T-helper 2 cell treated with Interferon-gamma antibody and Interleukin-4, amounts not matched to agents 5 μg/mL and 100 μg/mL, for 36 hours (primary cell): ENCODE measurements around the gene AKR1C4.
"Not testable (repeated sequence)": the region's sequence is repeated elsewhere in the genome, so short reads cannot be mapped to it uniquely, and the experiment has no call there.

Experiments
- DNase-seq: peaks from one replicate; pipeline ENCODE4 v3.0.0; 2021; ENCODE audit warnings: low spot score
- H3K27ac Mint-ChIP-seq: one replicate; pipeline ENCODE4 v1.8.0; 2021; ENCODE audit warnings: mild to moderate bottlenecking, mixed read lengths
- H3K27me3 Mint-ChIP-seq: one replicate; pipeline ENCODE4 v1.8.0; 2021; ENCODE audit warnings: low read depth, mixed read lengths
- H3K36me3 Mint-ChIP-seq: one replicate; pipeline ENCODE4 v1.8.0; 2021; ENCODE audit warnings: low read depth, mixed read lengths
- H3K4me1 Mint-ChIP-seq: one replicate; pipeline ENCODE4 v1.8.0; 2021; ENCODE audit warnings: low read depth, mixed read lengths
- H3K4me3 Mint-ChIP-seq: one replicate; pipeline ENCODE4 v1.8.0; 2022; ENCODE audit warnings: mild to moderate bottlenecking, moderate library complexity, mixed read lengths
- H3K9me3 Mint-ChIP-seq: one replicate; pipeline ENCODE4 v1.8.0; 2021; ENCODE audit warnings: mixed read lengths

Gene AKR1C4

GRCh38 chr10:5196702-5197113, at the start of gene AKR1C4:
Gene AKR1C4 (plus strand): TSS chr10:5196837. CDS start chr10:5196868, 31 bp downstream.
- no peaks in the 10 kb centered on the region for H3K27me3 Mint-ChIP-seq
- no peak within 1 kb of the TSS for H3K4me3 Mint-ChIP-seq
- no peaks in the 10 kb centered on the region for H3K4me1 Mint-ChIP-seq
- no peaks in the 10 kb centered on the region for H3K9me3 Mint-ChIP-seq
- no peak within 1 kb of the TSS for H3K27ac Mint-ChIP-seq
- H3K36me3 Mint-ChIP-seq, result no peaks in the 10 kb centered on the region
- DNase-seq, result no peak

- H3K4me1 Mint-ChIP-seq, result no peaks in the 10 kb centered on the region
- DNase-seq, result no peak
- no peak overlapping the region for H3K27ac Mint-ChIP-seq
- no peaks in the 10 kb centered on the region for H3K27me3 Mint-ChIP-seq
- no peaks in the 10 kb centered on the region for H3K36me3 Mint-ChIP-seq
- H3K9me3 Mint-ChIP-seq, result peaks cover 8% of the 10 kb centered on the region
- H3K4me3 Mint-ChIP-seq, result no peak overlapping the region
These were observed 49.8 kb upstream of the AKR1C4 start for GRCh38 chr10:5146920-5147254.

GRCh38 chr10:5147255-5147980, 49.2 kb upstream of the AKR1C4 start:
- Mint-ChIP-seq H3K36me3 (no peaks in the 10 kb centered on the region), H3K4me1 (no peaks in the 10 kb centered on the region), H3K27me3 (no peaks in the 10 kb centered on the region), H3K27ac (no peak overlapping the region), H3K9me3 (peaks cover 8% of the 10 kb centered on the region), H3K4me3 (no peak overlapping the region)
- no peak for DNase-seq

- no peak overlapping the region for H3K27ac Mint-ChIP-seq
- H3K27me3 Mint-ChIP-seq, result no peaks in the 10 kb centered on the region
- H3K4me1 Mint-ChIP-seq, result no peaks in the 10 kb centered on the region
- peaks cover 11% of the 10 kb centered on the region for H3K9me3 Mint-ChIP-seq
- H3K36me3 Mint-ChIP-seq, result no peaks in the 10 kb centered on the region
- DNase-seq, result no peak
- no peak overlapping the region for H3K4me3 Mint-ChIP-seq
These were observed 48.5 kb upstream of the AKR1C4 start for GRCh38 chr10:5147981-5148677.

GRCh38 chr10:5148678-5149032, 48.0 kb upstream of the AKR1C4 start:
- DNase-seq, result no peak
- H3K4me3 Mint-ChIP-seq, result no peak overlapping the region
- no peaks in the 10 kb centered on the region for H3K27me3 Mint-ChIP-seq
- no peak overlapping the region for H3K27ac Mint-ChIP-seq
- H3K36me3 Mint-ChIP-seq, result no peaks in the 10 kb centered on the region
- H3K4me1 Mint-ChIP-seq, result no peaks in the 10 kb centered on the region
- peaks cover 11% of the 10 kb centered on the region for H3K9me3 Mint-ChIP-seq

- Mint-ChIP-seq H3K4me3 (no peak overlapping the region), H3K9me3 (peaks cover 11% of the 10 kb centered on the region), H3K36me3 (no peaks in the 10 kb centered on the region), H3K4me1 (no peaks in the 10 kb centered on the region), H3K27me3 (no peaks in the 10 kb centered on the region), H3K27ac (no peak overlapping the region)
- no peak for DNase-seq
These were observed 45.6 kb upstream of the AKR1C4 start for GRCh38 chr10:5151076-5151475.

- no peak for DNase-seq
- Mint-ChIP-seq H3K27me3 (no peaks in the 10 kb centered on the region), H3K27ac (no peak overlapping the region), H3K9me3 (peaks cover 4% of the 10 kb centered on the region), H3K4me1 (no peaks in the 10 kb centered on the region), H3K4me3 (no peak overlapping the region), H3K36me3 (no peaks in the 10 kb centered on the region)
These were observed 40.7 kb upstream of the AKR1C4 start for GRCh38 chr10:5155951-5156350.

- Mint-ChIP-seq H3K4me1 (no peaks in the 10 kb centered on the region), H3K4me3 (no peak overlapping the region), H3K27me3 (no peaks in the 10 kb centered on the region), H3K9me3 (peaks cover 9% of the 10 kb centered on the region), H3K27ac (no peak overlapping the region), H3K36me3 (no peaks in the 10 kb centered on the region)
- no peak for DNase-seq
These were observed 39.1 kb upstream of the AKR1C4 start for GRCh38 chr10:5157501-5157900.

GRCh38 chr10:5159126-5159525, 37.5 kb upstream of the AKR1C4 start:
- no peak for DNase-seq

GRCh38 chr10:5163487-5163886, 33.1 kb upstream of the AKR1C4 start:
- peaks cover 50% of the 10 kb centered on the region for H3K9me3 Mint-ChIP-seq
- H3K27ac Mint-ChIP-seq, result no peak overlapping the region
- H3K27me3 Mint-ChIP-seq, result no peaks in the 10 kb centered on the region
- H3K4me1 Mint-ChIP-seq, result no peaks in the 10 kb centered on the region
- H3K36me3 Mint-ChIP-seq, result no peaks in the 10 kb centered on the region
- no peak for DNase-seq
- H3K4me3 Mint-ChIP-seq, result no peak overlapping the region

More at GRCh38 chr10:5159126-5159525, 37.5 kb upstream of the AKR1C4 start:
- Mint-ChIP-seq H3K27ac (no peak overlapping the region), H3K4me3 (no peak overlapping the region), H3K27me3 (no peaks in the 10 kb centered on the region), H3K36me3 (no peaks in the 10 kb centered on the region), H3K4me1 (no peaks in the 10 kb centered on the region), H3K9me3 (peaks cover 19% of the 10 kb centered on the region)

GRCh38 chr10:5165738-5166137, 30.9 kb upstream of the AKR1C4 start:
- H3K27me3 Mint-ChIP-seq, result no peaks in the 10 kb centered on the region

GRCh38 chr10:5168897-5169420, 27.7 kb upstream of the AKR1C4 start:
- no peak overlapping the region for H3K27ac Mint-ChIP-seq
- H3K4me3 Mint-ChIP-seq, result no peak overlapping the region
- H3K9me3 Mint-ChIP-seq, result peaks cover 33% of the 10 kb centered on the region
- no peaks in the 10 kb centered on the region for H3K27me3 Mint-ChIP-seq
- peak; percentile 24 for DNase-seq
- H3K36me3 Mint-ChIP-seq, result no peaks in the 10 kb centered on the region
- no peaks in the 10 kb centered on the region for H3K4me1 Mint-ChIP-seq

More at GRCh38 chr10:5165738-5166137, 30.9 kb upstream of the AKR1C4 start:
- Mint-ChIP-seq H3K36me3 (no peaks in the 10 kb centered on the region), H3K4me1 (no peaks in the 10 kb centered on the region), H3K9me3 (peaks cover 50% of the 10 kb centered on the region), H3K27ac (no peak overlapping the region), H3K4me3 (no peak overlapping the region)
- DNase-seq, result no peak

- not testable (repeated sequence) for H3K9me3 Mint-ChIP-seq, H3K4me3 Mint-ChIP-seq, H3K27ac Mint-ChIP-seq, H3K36me3 Mint-ChIP-seq, H3K27me3 Mint-ChIP-seq, DNase-seq, H3K4me1 Mint-ChIP-seq
These were observed 21.1 kb upstream of the AKR1C4 start for GRCh38 chr10:5175581-5175980.

GRCh38 chr10:5180503-5180902, 16.1 kb upstream of the AKR1C4 start:
- not testable (repeated sequence) for H3K27ac Mint-ChIP-seq, H3K4me3 Mint-ChIP-seq, DNase-seq, H3K9me3 Mint-ChIP-seq, H3K36me3 Mint-ChIP-seq, H3K27me3 Mint-ChIP-seq, H3K4me1 Mint-ChIP-seq
